ENCODE results near the gene BICDL1. TPM values are rescaled to one million over a fixed set of nuclear protein-coding genes. Genes with fewer than 3 reads are reported as not detected.

BICDL1 gene
- polyA plus RNA-seq, 1 of the 3 experiments (the other 2 are of a cell fraction), result 0.35 TPM

- no peak for TF ChIP-seq RXRA (IDR thresholded peaks at IDR 0.05; ENCODE audit: borderline replicate concordance, low read depth)
- no peak for TF ChIP-seq CTCF (IDR thresholded peaks at IDR 0.05)
- TF ChIP-seq TAF1 (IDR thresholded peaks at IDR 0.05; ENCODE audit: borderline replicate concordance, low read depth, low read length), result no peak
- TF ChIP-seq GABPA (IDR thresholded peaks at IDR 0.05; ENCODE audit: low read depth), result no peak
- no peak for TF ChIP-seq SIN3A (IDR thresholded peaks at IDR 0.05; ENCODE audit: borderline replicate concordance, low read depth, low read length)
- no peak for TF ChIP-seq REST (IDR thresholded peaks at IDR 0.05; ENCODE audit: low read depth, low read length)
- no peak for TF ChIP-seq NFIC (IDR thresholded peaks at IDR 0.05; ENCODE audit: borderline replicate concordance)
- TF ChIP-seq JUND (IDR thresholded peaks at IDR 0.05), result no peak
- no peak for TF ChIP-seq TEAD4 (IDR thresholded peaks at IDR 0.05; ENCODE audit: borderline replicate concordance, insufficient read depth)
- no peak for TF ChIP-seq POLR2AphosphoS5 (IDR thresholded peaks at IDR 0.05; ENCODE audit: low read depth, low read length)
- no peak for TF ChIP-seq USF1 (IDR thresholded peaks at IDR 0.05; ENCODE audit: borderline replicate concordance, low read depth)
- no peak for TF ChIP-seq SMC3 (IDR thresholded peaks at IDR 0.05; ENCODE audit: low read depth, low read length)
- TF ChIP-seq RAD21 (IDR thresholded peaks at IDR 0.05; ENCODE audit: low read length), result no peak
- TF ChIP-seq IRF3 (IDR thresholded peaks at IDR 0.05; ENCODE audit: low read depth, low read length), result no peak
- TF ChIP-seq EP300 (IDR thresholded peaks at IDR 0.05; ENCODE audit: borderline replicate concordance in 1 of 2, low read depth in 1 of 2, low read length in 1 of 2), result no peak
- no peak for TF ChIP-seq RFX5 (IDR thresholded peaks at IDR 0.05; ENCODE audit: low read length)
- TF ChIP-seq ELF1 (IDR thresholded peaks at IDR 0.05), result no peak
- Histone ChIP-seq H4K20me1 (ENCODE audit: insufficient read depth) (no peaks in the 10 kb centered on the region), H3K9me3 (no peaks in the 10 kb centered on the region), H3K4me1 (ENCODE audit: control insufficient read depth in 1 of 2, insufficient read depth in 2 of 2, low read depth in 1 of 2, low read length in 1 of 2) (peaks cover 0 to 9% of the 10 kb centered on the region in 2 experiments; a peak in 1 of 4 replicates), H3K4me3 (ENCODE audit: low read depth in 2 of 2, low read length in 1 of 2) (peak overlapping the region in 1 of 2 experiments; percentile 63; a peak in 2 of 4 replicates), H2AFZ (ENCODE audit: low read depth) (peak overlapping the region; percentile 95; the same call in 1 of the 2 replicates), H3K4me2 (peak overlapping the region; percentile 82), H3K27me3 (ENCODE audit: insufficient read depth) (no peaks in the 10 kb centered on the region), H3K27ac (ENCODE audit: low read depth in 2 of 2, low read length in 1 of 2) (peak overlapping the region in 1 of 2 experiments; percentile 75; a peak in 2 of 4 replicates), H3K9ac (peak overlapping the region; percentile 69), H3K79me2 (ENCODE audit: insufficient read depth) (no peaks in the 10 kb centered on the region), H3F3A (replicated peaks; ENCODE audit: insufficient read depth) (peaks cover 7% of the 10 kb centered on the region), H3K9me2 (no peaks in the 10 kb centered on the region), H3K36me3 (replicated peaks in 1 of 2; ENCODE audit: control insufficient read depth in 1 of 2, insufficient read depth in 2 of 2, low read length in 1 of 2) (peaks cover 0 to under 1% of the 10 kb centered on the region in 2 experiments)
- POLR2A ChIA-PET, result interaction anchor here (0.8 to 1.5 kb wide), 3 partner anchors 97 to 206 kb away, joined by 5 to 15 read pairs (median 7); partner anchors contain the start of genes BICDL1, RNU4-2 and RPLP0
- 84% methylated on average over 6 of the region's 6 CpGs for WGBS (ENCODE audit: low lambda C conversion rate)
- CTCF ChIA-PET, result interaction anchor here (1.0 to 1.8 kb wide), 7 partner anchors 8 to 97 kb away, joined by 3 to 9 read pairs (median 7); partner anchors contain the start of genes BICDL1 and RAB35
- DNase-seq, result no peak
Measured at GRCh38 chr12:120085920-120086645, 97.0 kb downstream of the BICDL1 start.
